Kidney (tissue), 14 donors: ENCODE measurements around the gene SH3BP5L. TPM values are rescaled to one million over a fixed set of nuclear protein-coding genes. Genes with fewer than 3 reads are reported as not detected.

ENCODE experiments used
- DNase-seq, 5 donors: peaks; one replicate each; pipeline ENCODE4 v3.0.0-alpha.2; 2013 to 2020
- FAIRE-seq: peaks from 2 replicates; lab custom pipeline; 2012; peaks lifted over from hg19 to GRCh38; lab: Jason Lieb, UNC
- H3K27ac ChIP-seq, 2 donors: one replicate each; pipeline ENCODE4 v1.7.0; 2013; ENCODE audit warnings: low read depth in 2 of 2, low read length in 2 of 2, inconsistent platforms in 1 of 2
- H3K27me3 ChIP-seq: one replicate; pipeline ENCODE4 v1.7.1; 2013; ENCODE audit warnings: low read length, inconsistent platforms; ENCODE audit not compliant: control insufficient read depth, insufficient read depth
- H3K36me3 ChIP-seq, 3 donors: one replicate each; pipeline versions ENCODE4 v1.7.0 to v1.7.1; 2013; ENCODE audit warnings: low read length in 3 of 3, control low read depth in 1 of 3, inconsistent platforms in 1 of 3; ENCODE audit not compliant: insufficient read depth in 3 of 3, control insufficient read depth in 2 of 3
- H3K4me1 ChIP-seq, 3 donors: one replicate each; pipeline versions ENCODE4 v1.7.0 to v1.7.1; 2013; ENCODE audit warnings: low read length in 3 of 3, inconsistent platforms in 1 of 3, low read depth in 1 of 3; ENCODE audit not compliant: control insufficient read depth in 2 of 3, insufficient read depth in 2 of 3
- H3K4me3 ChIP-seq, 3 donors: one replicate each; pipeline versions ENCODE4 v1.7.0 to v1.8.1; 2013; ENCODE audit warnings: low read length in 3 of 3, control low read depth in 1 of 3, inconsistent platforms in 1 of 3
- H3K9ac ChIP-seq, 3 donors: one replicate each; pipeline versions ENCODE4 v1.7.0 to v1.7.1; 2013; ENCODE audit warnings: low read length in 3 of 3, control low read depth in 1 of 3, inconsistent platforms in 1 of 3
- H3K9me3 ChIP-seq, 3 donors: one replicate each; pipeline versions ENCODE4 v1.7.0 to v1.7.1; 2013; ENCODE audit warnings: low read length in 3 of 3, control low read depth in 1 of 3, inconsistent platforms in 1 of 3; ENCODE audit not compliant: control insufficient read depth in 2 of 3, insufficient read depth in 1 of 3
- CTCF ChIP-seq: IDR thresholded peaks from 3 replicates; pipeline ENCODE4 v1.5.1; 2012; ENCODE audit warnings: mild to moderate bottlenecking, moderate library complexity, borderline replicate concordance; ENCODE audit not compliant: insufficient read depth; ENCODE audit errors: extremely low read depth
- intact Hi-C: fragments of 100-400 bp; cut with DNase I; formaldehyde crosslinking; loops from one replicate; pipeline ENCODE4 v1.11.1; 2022
- polyA plus RNA-seq: library from polyadenylated mRNA; stranded (reverse); fragments of 350-450 nt; fragmentation: Illumina TruSeq; extraction: RNeasy Lipid Tissue Mini Kit (QIAGEN cat#74804); gene quantifications from one replicate; pipeline ENCODE4 v1.2.3, GENCODE V29; 2014; ENCODE audit warnings: low read depth, low replicate concordance; ENCODE audit not compliant: insufficient read depth
- total RNA-seq: library from RNA; stranded (reverse); fragmentation: NEBNext Ultra II Directional; extraction: Animal tissue kit (Norgen Biotek cat#: 25700); gene quantifications from one replicate; pipeline ENCODE4 v1.2.1, GENCODE V29; 2021
- donor health status: control.
- donor health status: control.
- donor health status: control.
- donor health status: control.
- donor health status: control.
- donor health status: DM: yes; HTN: yes; CAD: no.
- donor health status: Normal renal cell carcinoma (clear cell type).

SH3BP5L gene
- total and polyA plus RNA-seq, 2 donors from 2014 or later: 16.6 to 24.9 TPM

GRCh38 chr1:248872752-248873408 is 47.2 kb upstream of the SH3BP5L start:
- no peak for FAIRE-seq
- H3K9me3 ChIP-seq: no peaks in the 10 kb centered on the region
- H3K4me3 ChIP-seq: peak overlapping the region; percentile 74 to 93 (median 87)
- TF ChIP-seq CTCF: no peak
- H3K27me3 ChIP-seq: no peaks in the 10 kb centered on the region
- intact Hi-C loops: no loop called here
- H3K4me1 ChIP-seq: peaks cover 0 to 8% (median 0%) of the 10 kb centered on the region in 3 donors
- no peaks in the 10 kb centered on the region for H3K36me3 ChIP-seq
- peak overlapping the region; percentile 84 to 99 (median 97) for H3K9ac ChIP-seq
- DNase-seq: peak; percentile 82 to 89 (median 83)
- H3K27ac ChIP-seq: peak overlapping the region; percentile 92 to 98

- no peak for FAIRE-seq
Observed at GRCh38 chr1:248871837-248872401, 46.2 kb upstream of the SH3BP5L start.

GRCh38 chr1:248862998-248863881 is 37.5 kb upstream of the SH3BP5L start:
- H3K4me1 ChIP-seq: peaks cover 0 to 18% (median 4%) of the 10 kb centered on the region in 3 donors
- FAIRE-seq: no peak
- H3K4me3 ChIP-seq: peak overlapping the region; percentile 51 to 76 (median 75)
- TF ChIP-seq CTCF: no peak
- peak; percentile 91 to 95 (median 94) for DNase-seq
- intact Hi-C loops: no loop called here
- no peaks in the 10 kb centered on the region for H3K9me3 ChIP-seq
- peak overlapping the region in 2 of 3 donors; percentile 45 to 70 for H3K9ac ChIP-seq
- no peaks in the 10 kb centered on the region for H3K27me3 ChIP-seq
- no peaks in the 10 kb centered on the region for H3K36me3 ChIP-seq
- peak overlapping the region in 1 of 2 donors; percentile 7 for H3K27ac ChIP-seq

More at GRCh38 chr1:248871837-248872401, 46.2 kb upstream of the SH3BP5L start:
- no peaks in the 10 kb centered on the region for H3K27me3 ChIP-seq
- no peak overlapping the region for H3K27ac ChIP-seq
- no peak for TF ChIP-seq CTCF
- no peak overlapping the region for H3K9ac ChIP-seq
- no peak overlapping the region for H3K4me3 ChIP-seq
- no peaks in the 10 kb centered on the region for H3K36me3 ChIP-seq
- intact Hi-C loops: no loop called here
- no peaks in the 10 kb centered on the region for H3K9me3 ChIP-seq
- DNase-seq: no peak
- H3K4me1 ChIP-seq: peaks cover 0 to 8% (median 0%) of the 10 kb centered on the region in 3 donors
